HEK293 (cell line): Measurements from ENCODE around the gene BCL2.

Source experiments
- CTCF ChIA-PET: fragments of 350-600 bp; formaldehyde crosslinking; extraction: SDS; loops from one replicate; lab custom pipeline; 2021; ENCODE audit warnings: antibody characterized with exemption; lab: Yijun Ruan, JAX
- POLR2A ChIA-PET: fragments of 300-600 bp; formaldehyde crosslinking; extraction: SDS; loops from one replicate; lab custom pipeline; 2020; ENCODE audit warnings: antibody characterized with exemption, inconsistent platforms; lab: Yijun Ruan, JAX
- H3K27ac ChIP-seq: fragments of 200-500 bp; sonication (Bioruptor generic); 2 replicates; pipeline ENCODE4 v1.5.1; 2014; ENCODE audit warnings: low read depth, low read length, control low read depth, inconsistent platforms; ENCODE audit errors: extremely low read depth
- H3K36me3 ChIP-seq, 2 experiments: fragments of 200-500 bp in 1 of 2; sonication (Bioruptor generic) in 1 of 2; 1 replicate in 1 of 2; 2 replicates in 1 of 2; pipeline ENCODE4 v1.5.1; 2014 to 2017; ENCODE audit warnings: inconsistent platforms in 2 of 2, low read length in 2 of 2; ENCODE audit not compliant: control insufficient read depth in 2 of 2, insufficient read depth in 1 of 2
- H3K4me1 ChIP-seq: fragments of 200-500 bp; sonication (Bioruptor generic); 2 replicates; pipeline ENCODE4 v1.5.1; 2014; ENCODE audit warnings: mild to moderate bottlenecking, low read length, inconsistent platforms; ENCODE audit not compliant: control insufficient read depth, insufficient read depth
- H3K4me3 ChIP-seq: 2 replicates; pipeline ENCODE4 v1.5.1; 2011; ENCODE audit warnings: low read depth, mild to moderate bottlenecking, control low read depth, low read length, moderate library complexity
- H3K9me3 ChIP-seq: fragments of 200-500 bp; sonication (Bioruptor generic); 2 replicates; pipeline ENCODE4 v1.5.1; 2014; ENCODE audit warnings: low read depth, low read length, inconsistent platforms; ENCODE audit not compliant: control insufficient read depth, insufficient read depth
- TRIM28 ChIP-seq: IDR thresholded peaks from 2 replicates; pipeline ENCODE4 v1.6.1; 2011; ENCODE audit warnings: low read length, control low read depth, borderline replicate concordance
- ZIC2 ChIP-seq: fragments of 450-650 bp; formaldehyde crosslinking; IDR thresholded peaks from 2 replicates; pipeline ENCODE4 v1.5.1; 2016; ENCODE audit warnings: missing biosample characterization, missing genetic modification characterization
- ZNF114 ChIP-seq: fragments of 450-650 bp; formaldehyde crosslinking; IDR thresholded peaks from 2 replicates; pipeline ENCODE4 v1.5.0; 2017; ENCODE audit warnings: missing biosample characterization, missing genetic modification characterization
- ZNF157 ChIP-seq: fragments of 450-650 bp; formaldehyde crosslinking; IDR thresholded peaks from 2 replicates; pipeline ENCODE4 v1.5.1; 2016; ENCODE audit warnings: missing biosample characterization, missing genetic modification characterization
- ZNF16 ChIP-seq: fragments of 450-650 bp; formaldehyde crosslinking; IDR thresholded peaks from 2 replicates; pipeline ENCODE4 v1.5.1; 2016; ENCODE audit warnings: low read depth, missing biosample characterization, missing genetic modification characterization
- ZNF311 ChIP-seq: fragments of 450-650 bp; formaldehyde crosslinking; IDR thresholded peaks from 2 replicates; pipeline ENCODE4 v1.5.1; 2017; ENCODE audit warnings: missing biosample characterization, missing genetic modification characterization, borderline replicate concordance
- ZNF433 ChIP-seq: fragments of 450-650 bp; formaldehyde crosslinking; IDR thresholded peaks from 2 replicates; pipeline ENCODE4 v1.5.1; 2016; ENCODE audit warnings: missing biosample characterization, missing genetic modification characterization, low read depth
- ZNF473 ChIP-seq: fragments of 450-650 bp; formaldehyde crosslinking; IDR thresholded peaks from 2 replicates; pipeline ENCODE4 v1.5.1; 2017; ENCODE audit warnings: missing biosample characterization, missing genetic modification characterization
- ZNF654 ChIP-seq: fragments of 450-650 bp; formaldehyde crosslinking; IDR thresholded peaks from 2 replicates; pipeline ENCODE4 v1.5.1; 2016; ENCODE audit warnings: low read depth, missing biosample characterization, missing genetic modification characterization
- ZSCAN16 ChIP-seq: fragments of 450-650 bp; formaldehyde crosslinking; IDR thresholded peaks from 2 replicates; pipeline ENCODE4 v1.5.1; 2016; ENCODE audit warnings: missing biosample characterization, missing genetic modification characterization
- TF ChIP-seq, protein P1 (sequence below): fragments of 450-650 bp; formaldehyde crosslinking; IDR thresholded peaks from 2 replicates; pipeline ENCODE4 v1.5.1; 2017; ENCODE audit warnings: missing biosample characterization, missing genetic modification characterization
- TF ChIP-seq, protein P2 (sequence below): fragments of 450-650 bp; formaldehyde crosslinking; IDR thresholded peaks from 2 replicates; pipeline ENCODE4 v1.5.1; 2016; ENCODE audit warnings: missing biosample characterization, missing genetic modification characterization
- TF ChIP-seq, protein P3 (sequence below): fragments of 450-650 bp; formaldehyde crosslinking; IDR thresholded peaks from 2 replicates; pipeline ENCODE4 v1.5.1; 2016; ENCODE audit warnings: missing biosample characterization, missing genetic modification characterization
- TF ChIP-seq, protein P4 (sequence below): fragments of 450-650 bp; formaldehyde crosslinking; IDR thresholded peaks from 2 replicates; pipeline ENCODE4 v1.5.1; 2016; ENCODE audit warnings: missing biosample characterization, missing genetic modification characterization, borderline replicate concordance

The BCL2 gene

DNA sequence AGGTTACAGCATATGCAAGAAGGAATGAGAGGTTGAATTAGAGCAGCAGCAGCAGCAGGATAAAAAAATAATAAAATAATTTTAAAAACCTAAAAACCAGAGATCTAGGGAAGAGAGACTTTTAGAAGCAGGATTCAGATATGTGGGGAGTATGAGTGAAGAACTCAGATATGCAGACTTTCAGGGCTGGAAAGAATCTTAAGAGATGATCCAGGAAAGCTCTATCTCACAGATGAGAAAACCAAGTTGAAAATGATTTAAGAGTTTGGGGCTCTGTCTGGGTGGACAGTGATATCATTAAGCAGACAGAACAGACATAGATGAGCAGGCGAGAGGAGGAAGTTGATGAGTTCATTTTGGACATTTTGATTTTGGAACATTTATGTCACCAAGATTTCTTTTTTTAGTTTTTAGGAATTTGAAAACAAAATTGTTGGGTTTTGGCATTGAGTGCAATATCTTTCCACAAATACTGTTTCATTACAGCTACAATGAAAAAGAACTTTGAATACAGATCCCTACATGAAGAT is 31.8 kb downstream of the BCL2 start:
- POLR2A ChIA-PET = no interaction called here
- no peak for TF ChIP-seq ZNF114 (tag by site-specific recombination)
- Histone ChIP-seq H3K4me3 (no peak overlapping the region), H3K27ac (no peak overlapping the region), H3K9me3 (no peaks in the 10 kb centered on the region), H3K36me3 (no peaks in the 10 kb centered on the region), H3K4me1 (peaks cover 12% of the 10 kb centered on the region; the same call in 1 of the 2 replicates)
- CTCF ChIA-PET = interaction anchor here (1.2 kb wide), 1 partner anchor 153 kb away, joined by 3 read pairs; no protein-coding TSS in a partner anchor

DNA sequence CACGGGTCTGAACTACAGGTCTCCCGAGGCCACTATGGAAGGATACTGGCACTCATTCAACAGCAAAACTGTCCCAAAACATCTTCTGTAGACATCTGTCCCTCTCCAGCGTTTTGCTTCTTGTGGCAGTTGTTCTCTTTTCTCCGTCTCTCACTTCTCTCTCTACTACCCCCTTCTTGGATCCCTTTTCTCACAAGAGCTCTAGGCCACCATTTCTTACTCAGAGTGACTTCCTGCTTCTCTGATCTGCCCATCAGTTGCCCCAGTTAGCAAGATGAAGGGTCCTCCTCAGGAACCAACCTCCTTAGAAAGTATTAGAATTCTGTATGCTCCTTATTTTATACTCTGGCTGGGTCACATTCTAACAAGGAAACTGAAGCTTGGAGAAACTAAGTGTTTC is 32.6 kb downstream of the BCL2 start:
- Histone ChIP-seq H3K9me3 (no peaks in the 10 kb centered on the region), H3K27ac (no peak overlapping the region), H3K36me3 (no peaks in the 10 kb centered on the region), H3K4me3 (no peak overlapping the region), H3K4me1 (peaks cover 16% of the 10 kb centered on the region; the same call in 1 of the 2 replicates)
- ChIA-PET CTCF (interaction anchor here (1.2 kb wide), 1 partner anchor 152 kb away, joined by 3 read pairs; no protein-coding TSS in a partner anchor), POLR2A (no interaction called here)
- TF ChIP-seq ZNF433 (tag by site-specific recombination) = no peak
- no peak for TF ChIP-seq ZNF473 (tag by site-specific recombination)
- no peak for TF ChIP-seq ZNF16 (tag by site-specific recombination)
- TF ChIP-seq, protein P1, sequence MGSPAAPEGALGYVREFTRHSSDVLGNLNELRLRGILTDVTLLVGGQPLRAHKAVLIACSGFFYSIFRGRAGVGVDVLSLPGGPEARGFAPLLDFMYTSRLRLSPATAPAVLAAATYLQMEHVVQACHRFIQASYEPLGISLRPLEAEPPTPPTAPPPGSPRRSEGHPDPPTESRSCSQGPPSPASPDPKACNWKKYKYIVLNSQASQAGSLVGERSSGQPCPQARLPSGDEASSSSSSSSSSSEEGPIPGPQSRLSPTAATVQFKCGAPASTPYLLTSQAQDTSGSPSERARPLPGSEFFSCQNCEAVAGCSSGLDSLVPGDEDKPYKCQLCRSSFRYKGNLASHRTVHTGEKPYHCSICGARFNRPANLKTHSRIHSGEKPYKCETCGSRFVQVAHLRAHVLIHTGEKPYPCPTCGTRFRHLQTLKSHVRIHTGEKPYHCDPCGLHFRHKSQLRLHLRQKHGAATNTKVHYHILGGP = no peak
- TF ChIP-seq ZNF157 (tag by site-specific recombination) = no peak
- TF ChIP-seq, protein P2, sequence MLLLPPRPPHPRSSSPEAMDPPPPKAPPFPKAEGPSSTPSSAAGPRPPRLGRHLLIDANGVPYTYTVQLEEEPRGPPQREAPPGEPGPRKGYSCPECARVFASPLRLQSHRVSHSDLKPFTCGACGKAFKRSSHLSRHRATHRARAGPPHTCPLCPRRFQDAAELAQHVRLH = no peak
- TF ChIP-seq ZNF311 (tag by site-specific recombination) = no peak
- TF ChIP-seq, protein P3, sequence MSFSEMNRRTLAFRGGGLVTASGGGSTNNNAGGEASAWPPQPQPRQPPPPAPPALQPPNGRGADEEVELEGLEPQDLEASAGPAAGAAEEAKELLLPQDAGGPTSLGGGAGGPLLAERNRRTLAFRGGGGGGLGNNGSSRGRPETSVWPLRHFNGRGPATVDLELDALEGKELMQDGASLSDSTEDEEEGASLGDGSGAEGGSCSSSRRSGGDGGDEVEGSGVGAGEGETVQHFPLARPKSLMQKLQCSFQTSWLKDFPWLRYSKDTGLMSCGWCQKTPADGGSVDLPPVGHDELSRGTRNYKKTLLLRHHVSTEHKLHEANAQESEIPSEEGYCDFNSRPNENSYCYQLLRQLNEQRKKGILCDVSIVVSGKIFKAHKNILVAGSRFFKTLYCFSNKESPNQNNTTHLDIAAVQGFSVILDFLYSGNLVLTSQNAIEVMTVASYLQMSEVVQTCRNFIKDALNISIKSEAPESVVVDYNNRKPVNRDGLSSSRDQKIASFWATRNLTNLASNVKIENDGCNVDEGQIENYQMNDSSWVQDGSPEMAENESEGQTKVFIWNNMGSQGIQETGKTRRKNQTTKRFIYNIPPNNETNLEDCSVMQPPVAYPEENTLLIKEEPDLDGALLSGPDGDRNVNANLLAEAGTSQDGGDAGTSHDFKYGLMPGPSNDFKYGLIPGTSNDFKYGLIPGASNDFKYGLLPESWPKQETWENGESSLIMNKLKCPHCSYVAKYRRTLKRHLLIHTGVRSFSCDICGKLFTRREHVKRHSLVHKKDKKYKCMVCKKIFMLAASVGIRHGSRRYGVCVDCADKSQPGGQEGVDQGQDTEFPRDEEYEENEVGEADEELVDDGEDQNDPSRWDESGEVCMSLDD (tag by site-specific recombination) = no peak
- TF ChIP-seq ZSCAN16 (tag by site-specific recombination) = no peak
- TF ChIP-seq, protein P4, sequence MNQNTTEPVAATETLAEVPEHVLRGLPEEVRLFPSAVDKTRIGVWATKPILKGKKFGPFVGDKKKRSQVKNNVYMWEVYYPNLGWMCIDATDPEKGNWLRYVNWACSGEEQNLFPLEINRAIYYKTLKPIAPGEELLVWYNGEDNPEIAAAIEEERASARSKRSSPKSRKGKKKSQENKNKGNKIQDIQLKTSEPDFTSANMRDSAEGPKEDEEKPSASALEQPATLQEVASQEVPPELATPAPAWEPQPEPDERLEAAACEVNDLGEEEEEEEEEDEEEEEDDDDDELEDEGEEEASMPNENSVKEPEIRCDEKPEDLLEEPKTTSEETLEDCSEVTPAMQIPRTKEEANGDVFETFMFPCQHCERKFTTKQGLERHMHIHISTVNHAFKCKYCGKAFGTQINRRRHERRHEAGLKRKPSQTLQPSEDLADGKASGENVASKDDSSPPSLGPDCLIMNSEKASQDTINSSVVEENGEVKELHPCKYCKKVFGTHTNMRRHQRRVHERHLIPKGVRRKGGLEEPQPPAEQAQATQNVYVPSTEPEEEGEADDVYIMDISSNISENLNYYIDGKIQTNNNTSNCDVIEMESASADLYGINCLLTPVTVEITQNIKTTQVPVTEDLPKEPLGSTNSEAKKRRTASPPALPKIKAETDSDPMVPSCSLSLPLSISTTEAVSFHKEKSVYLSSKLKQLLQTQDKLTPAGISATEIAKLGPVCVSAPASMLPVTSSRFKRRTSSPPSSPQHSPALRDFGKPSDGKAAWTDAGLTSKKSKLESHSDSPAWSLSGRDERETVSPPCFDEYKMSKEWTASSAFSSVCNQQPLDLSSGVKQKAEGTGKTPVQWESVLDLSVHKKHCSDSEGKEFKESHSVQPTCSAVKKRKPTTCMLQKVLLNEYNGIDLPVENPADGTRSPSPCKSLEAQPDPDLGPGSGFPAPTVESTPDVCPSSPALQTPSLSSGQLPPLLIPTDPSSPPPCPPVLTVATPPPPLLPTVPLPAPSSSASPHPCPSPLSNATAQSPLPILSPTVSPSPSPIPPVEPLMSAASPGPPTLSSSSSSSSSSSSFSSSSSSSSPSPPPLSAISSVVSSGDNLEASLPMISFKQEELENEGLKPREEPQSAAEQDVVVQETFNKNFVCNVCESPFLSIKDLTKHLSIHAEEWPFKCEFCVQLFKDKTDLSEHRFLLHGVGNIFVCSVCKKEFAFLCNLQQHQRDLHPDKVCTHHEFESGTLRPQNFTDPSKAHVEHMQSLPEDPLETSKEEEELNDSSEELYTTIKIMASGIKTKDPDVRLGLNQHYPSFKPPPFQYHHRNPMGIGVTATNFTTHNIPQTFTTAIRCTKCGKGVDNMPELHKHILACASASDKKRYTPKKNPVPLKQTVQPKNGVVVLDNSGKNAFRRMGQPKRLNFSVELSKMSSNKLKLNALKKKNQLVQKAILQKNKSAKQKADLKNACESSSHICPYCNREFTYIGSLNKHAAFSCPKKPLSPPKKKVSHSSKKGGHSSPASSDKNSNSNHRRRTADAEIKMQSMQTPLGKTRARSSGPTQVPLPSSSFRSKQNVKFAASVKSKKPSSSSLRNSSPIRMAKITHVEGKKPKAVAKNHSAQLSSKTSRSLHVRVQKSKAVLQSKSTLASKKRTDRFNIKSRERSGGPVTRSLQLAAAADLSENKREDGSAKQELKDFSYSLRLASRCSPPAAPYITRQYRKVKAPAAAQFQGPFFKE (tag by site-specific recombination) = no peak
- TF ChIP-seq TRIM28 = no peak
- TF ChIP-seq ZNF654 (tag by site-specific recombination) = no peak
- TF ChIP-seq ZIC2 (tag by site-specific recombination) = no peak
